ENCODE data around the gene EID1. TPM values are rescaled to one million over a fixed set of nuclear protein-coding genes. Genes with fewer than 3 reads are reported as not detected.

The EID1 gene, protein sequence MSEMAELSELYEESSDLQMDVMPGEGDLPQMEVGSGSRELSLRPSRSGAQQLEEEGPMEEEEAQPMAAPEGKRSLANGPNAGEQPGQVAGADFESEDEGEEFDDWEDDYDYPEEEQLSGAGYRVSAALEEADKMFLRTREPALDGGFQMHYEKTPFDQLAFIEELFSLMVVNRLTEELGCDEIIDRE
- 238 and 246 TPM in 2 replicates for total RNA-seq

DNA sequence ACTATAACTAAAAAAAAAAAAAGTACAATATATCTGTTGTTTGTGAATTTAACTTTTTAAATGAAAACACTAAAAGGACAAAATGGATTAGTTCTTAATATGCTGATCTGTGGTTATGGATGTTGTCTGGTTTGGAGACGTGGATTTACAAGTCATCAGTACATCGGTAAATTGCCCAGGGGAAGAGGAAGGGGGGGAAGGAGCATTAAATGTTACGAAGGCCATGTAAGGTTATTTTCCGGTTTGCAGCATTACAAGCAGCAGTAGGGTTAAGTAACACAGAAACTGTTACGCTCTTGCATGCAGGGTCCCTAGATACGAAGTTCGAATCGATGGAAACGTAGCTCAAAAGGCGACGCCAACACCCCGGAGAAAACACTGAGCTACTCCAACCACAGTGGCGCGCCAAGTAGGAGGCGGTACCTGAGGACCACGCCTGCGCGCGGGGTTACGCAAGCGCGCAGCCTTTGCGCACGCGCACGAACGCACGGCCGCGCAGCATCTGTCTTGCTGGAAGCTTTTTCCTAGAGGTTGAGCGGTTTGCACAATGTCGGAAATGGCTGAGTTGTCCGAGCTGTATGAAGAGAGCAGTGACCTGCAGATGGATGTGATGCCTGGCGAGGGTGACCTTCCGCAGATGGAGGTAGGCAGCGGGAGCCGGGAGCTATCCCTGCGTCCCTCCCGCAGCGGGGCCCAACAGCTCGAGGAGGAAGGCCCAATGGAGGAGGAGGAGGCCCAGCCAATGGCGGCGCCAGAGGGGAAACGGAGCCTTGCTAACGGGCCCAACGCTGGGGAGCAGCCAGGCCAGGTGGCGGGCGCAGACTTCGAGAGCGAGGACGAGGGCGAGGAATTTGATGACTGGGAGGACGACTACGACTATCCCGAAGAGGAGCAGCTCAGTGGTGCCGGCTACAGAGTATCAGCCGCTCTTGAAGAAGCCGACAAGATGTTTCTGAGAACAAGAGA is at the start of gene EID1:
TSS of gene EID1 (plus strand) at position 505 of the 966 bp plus-strand sequence. CDS start at position 548, 43 bp downstream.

Other genes with a start within 250 kb of the EID1 start
- 48.0 and 108 TPM in 2 replicates for gene FBN1, start 232.4 kb upstream of the EID1 start, total RNA-seq
- 21.8 and 23.9 TPM in 2 replicates for gene CEP152, start 67.1 kb upstream of the EID1 start, total RNA-seq
- gene SHC4, start 85.8 kb downstream of the EID1 start, total RNA-seq, result 0.53 and 0.65 TPM in 2 replicates
- 47.7 and 54.8 TPM in 2 replicates for gene SECISBP2L, start 168.3 kb downstream of the EID1 start, total RNA-seq

All from thoracic aorta endothelial cell (primary cell).